Neuronal stem cell (in vitro differentiated cells): ENCODE results near the gene NHS.

Experiments used
- DNase-seq: peaks from one replicate; pipeline ENCODE4 v3.0.0-alpha.2; 2013; ENCODE audit warnings: low spot score
- H2AFZ ChIP-seq: one replicate; pipeline ENCODE4 v1.6.1; 2013; ENCODE audit warnings: mild to moderate bottlenecking, low read length, inconsistent platforms
- H2AK5ac ChIP-seq: 2 replicates; pipeline ENCODE4 v1.6.1; 2013; ENCODE audit warnings: low read depth, mild to moderate bottlenecking, inconsistent platforms, low read length, moderate library complexity, mixed read lengths
- H2BK120ac ChIP-seq: 2 replicates; pipeline ENCODE4 v1.6.1; 2013; ENCODE audit warnings: low read depth, mild to moderate bottlenecking, inconsistent platforms, low read length, moderate library complexity, mixed read lengths
- H2BK12ac ChIP-seq: one replicate; pipeline ENCODE4 v1.6.1; 2013; ENCODE audit warnings: low read length, inconsistent platforms
- H2BK15ac ChIP-seq: 2 replicates; pipeline ENCODE4 v1.6.1; 2013; ENCODE audit warnings: mild to moderate bottlenecking, low read length, inconsistent platforms, mixed read lengths
- H2BK5ac ChIP-seq: one replicate; pipeline ENCODE4 v1.6.1; 2013; ENCODE audit warnings: inconsistent platforms, mild to moderate bottlenecking, low read length, moderate library complexity
- H3K14ac ChIP-seq: one replicate; pipeline ENCODE4 v1.6.1; 2013; ENCODE audit warnings: low read length, inconsistent platforms
- H3K18ac ChIP-seq: 2 replicates; pipeline ENCODE4 v1.6.1; 2013; ENCODE audit warnings: low read length, inconsistent platforms
- H3K23ac ChIP-seq: 2 replicates; pipeline ENCODE4 v1.6.1; 2013; ENCODE audit warnings: low read depth, mild to moderate bottlenecking, mixed read lengths, low read length, inconsistent platforms; ENCODE audit not compliant: poor library complexity
- H3K27ac ChIP-seq: replicated peaks from 3 replicates; pipeline ENCODE4 v1.5.1; 2013; ENCODE audit warnings: low read length, inconsistent platforms
- H3K27me3 ChIP-seq, 3 experiments: 2 replicates each; pipeline ENCODE4 v1.6.1; 2013; ENCODE audit warnings: low read length in 3 of 3, mild to moderate bottlenecking in 2 of 3, inconsistent platforms in 1 of 3, low read depth in 1 of 3, mixed read lengths in 1 of 3, moderate library complexity in 1 of 3; ENCODE audit not compliant: control insufficient read depth in 3 of 3, insufficient read depth in 3 of 3
- H3K36me3 ChIP-seq, 2 donors: replicated peaks in 1 of 2; 2 replicates each; pipeline ENCODE4 v1.6.1; 2013; ENCODE audit warnings: low read length in 2 of 2; ENCODE audit not compliant: control insufficient read depth in 2 of 2, insufficient read depth in 2 of 2
- H3K4ac ChIP-seq: 2 replicates; pipeline ENCODE4 v1.6.1; 2013; ENCODE audit warnings: inconsistent platforms, mild to moderate bottlenecking, low read length, moderate library complexity
- H3K4me1 ChIP-seq, 2 donors: 1 replicate in 1 of 2; 2 replicates in 1 of 2; pipeline ENCODE4 v1.6.1; 2013; ENCODE audit warnings: low read length in 2 of 2, low read depth in 1 of 2; ENCODE audit not compliant: control insufficient read depth in 2 of 2, insufficient read depth in 1 of 2
- H3K4me2 ChIP-seq: one replicate; pipeline ENCODE4 v1.6.1; 2013; ENCODE audit warnings: mild to moderate bottlenecking, low read length, inconsistent platforms; ENCODE audit not compliant: insufficient read depth, poor library complexity, severe bottlenecking
- H3K4me3 ChIP-seq, 2 donors: 2 replicates each; pipeline ENCODE4 v1.5.1; 2013; ENCODE audit warnings: low read length in 2 of 2, mild to moderate bottlenecking in 2 of 2, inconsistent platforms in 1 of 2, moderate library complexity in 1 of 2
- H3K79me1 ChIP-seq: one replicate; pipeline ENCODE4 v1.6.1; 2013; ENCODE audit warnings: low read depth, mild to moderate bottlenecking, inconsistent platforms, low read length, moderate library complexity
- H3K9ac ChIP-seq: one replicate; pipeline ENCODE4 v1.6.1; 2013; ENCODE audit warnings: mild to moderate bottlenecking, low read depth, low read length, inconsistent platforms; ENCODE audit not compliant: poor library complexity
- H3K9me3 ChIP-seq, 2 donors: replicated peaks in 1 of 2; 2 replicates each; pipeline versions ENCODE3 to v1.6.1; 2013; ENCODE audit warnings: low read length in 2 of 2, mild to moderate bottlenecking in 2 of 2, inconsistent platforms in 1 of 2, low read depth in 1 of 2, mixed read lengths in 1 of 2, moderate library complexity in 1 of 2; ENCODE audit not compliant: control insufficient read depth in 2 of 2, insufficient read depth in 1 of 2
- H4K8ac ChIP-seq: one replicate; pipeline ENCODE4 v1.6.1; 2013; ENCODE audit warnings: low read depth, mild to moderate bottlenecking, inconsistent platforms, low read length, moderate library complexity
- H4K91ac ChIP-seq: one replicate; pipeline ENCODE4 v1.6.1; 2013; ENCODE audit warnings: low read length, low read depth, mild to moderate bottlenecking, inconsistent platforms; ENCODE audit not compliant: poor library complexity
- WGBS, 2 donors: extraction: QIAGEN DNeasy Blood & Tissue Kit; methylation state at CpG; one replicate each; pipeline ENCODE4 v1.1.7; 2013; ENCODE audit warnings: missing lambda C conversion rate in 2 of 2, mixed read lengths in 1 of 2; ENCODE audit not compliant: insufficient read length in 2 of 2, insufficient replicate concordance in 1 of 2; ENCODE audit errors: extremely low coverage in 2 of 2; 5-methylcytosine and 5-hydroxymethylcytosine counted together

The NHS gene

DNA sequence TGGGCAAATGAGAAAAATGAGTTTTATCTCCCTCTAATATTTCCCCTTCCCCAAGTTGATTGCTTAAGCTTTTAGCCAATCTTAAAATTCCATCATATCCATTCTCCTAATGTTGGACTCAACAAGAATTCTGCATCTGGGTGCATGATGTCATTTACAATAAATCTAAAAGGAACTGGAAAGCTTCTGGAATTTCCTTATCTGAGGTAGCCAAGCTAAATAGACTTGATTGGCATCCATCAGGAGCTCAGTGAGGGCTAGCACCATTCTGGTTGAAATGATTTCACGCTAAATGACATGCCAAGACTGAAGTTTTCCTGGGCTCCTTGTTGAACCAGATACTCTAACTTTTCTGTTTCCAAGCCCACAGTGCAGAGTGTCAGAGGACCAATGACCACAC, 252.0 kb downstream of the NHS start:
- H2AK5ac ChIP-seq: no peak overlapping the region
- H3K9me3 ChIP-seq: no peaks in the 10 kb centered on the region
- no peak for DNase-seq
- H3K79me1 ChIP-seq: no peaks in the 10 kb centered on the region
- no peak overlapping the region for H3K4ac ChIP-seq
- no peak overlapping the region for H4K8ac ChIP-seq
- no CpG with 5 or more reads among the region's 1 CpG for WGBS, 2 donors
- peaks cover 0 to 2% of the 10 kb centered on the region in 2 donors for H3K4me1 ChIP-seq
- no peak overlapping the region for H2AFZ ChIP-seq
- H2BK12ac ChIP-seq: no peak overlapping the region
- H4K91ac ChIP-seq: no peak overlapping the region
- no peak overlapping the region for H3K9ac ChIP-seq
- no peak overlapping the region for H2BK120ac ChIP-seq
- no peaks in the 10 kb centered on the region for H3K36me3 ChIP-seq
- H3K23ac ChIP-seq: no peak overlapping the region
- no peak overlapping the region for H2BK15ac ChIP-seq
- H3K4me2 ChIP-seq: no peak overlapping the region
- H3K27me3 ChIP-seq: no peaks in the 10 kb centered on the region
- no peak overlapping the region for H2BK5ac ChIP-seq
- no peak overlapping the region for H3K27ac ChIP-seq
- no peak overlapping the region for H3K4me3 ChIP-seq
- H3K18ac ChIP-seq: no peak overlapping the region
- no peak overlapping the region for H3K14ac ChIP-seq

DNA sequence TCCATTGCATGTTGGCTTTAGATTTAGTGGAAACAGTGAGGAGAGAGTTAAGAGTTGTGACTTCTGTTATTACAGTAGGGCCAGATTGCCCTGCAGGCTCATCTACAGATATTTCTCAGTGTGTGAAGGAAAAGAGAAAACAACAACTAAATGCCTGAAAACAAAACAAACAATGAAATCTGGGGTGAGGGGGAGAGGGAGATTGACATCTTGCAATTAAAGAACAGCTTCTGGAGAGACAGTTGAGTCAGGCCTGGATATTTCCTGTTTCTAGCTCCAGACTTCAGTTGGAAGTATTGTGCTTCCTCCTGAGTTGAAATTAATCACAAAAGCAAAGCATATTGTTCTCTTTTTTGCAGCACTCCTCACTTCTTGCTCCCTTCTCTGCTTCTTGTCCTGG, 254.0 kb downstream of the NHS start:
- Histone ChIP-seq H3K79me1 (no peaks in the 10 kb centered on the region), H2AFZ (no peak overlapping the region), H3K4me2 (no peak overlapping the region), H3K4me3 (no peak overlapping the region), H3K27me3 (no peaks in the 10 kb centered on the region), H4K91ac (no peak overlapping the region), H2BK15ac (no peak overlapping the region), H2AK5ac (no peak overlapping the region), H2BK120ac (no peak overlapping the region), H3K4me1 (peaks cover 2 to 8% of the 10 kb centered on the region in 2 donors), H2BK5ac (no peak overlapping the region), H4K8ac (no peak overlapping the region), H2BK12ac (no peak overlapping the region), H3K18ac (no peak overlapping the region), H3K9me3 (no peaks in the 10 kb centered on the region), H3K27ac (no peak overlapping the region), H3K23ac (no peak overlapping the region), H3K4ac (no peak overlapping the region), H3K9ac (no peak overlapping the region), H3K36me3 (no peaks in the 10 kb centered on the region), H3K14ac (no peak overlapping the region)
- no peak for DNase-seq

GRCh38 chrX:17629519-17629918, 254.5 kb downstream of the NHS start:
- H2BK15ac ChIP-seq: no peak overlapping the region
- no peak overlapping the region for H3K23ac ChIP-seq
- no peak overlapping the region for H3K18ac ChIP-seq
- H2BK12ac ChIP-seq: no peak overlapping the region
- H3K4ac ChIP-seq: no peak overlapping the region
- H4K8ac ChIP-seq: no peak overlapping the region
- H2BK5ac ChIP-seq: no peak overlapping the region
- no peak overlapping the region for H2AFZ ChIP-seq
- no peak overlapping the region for H4K91ac ChIP-seq
- H3K9me3 ChIP-seq: no peaks in the 10 kb centered on the region
- no CpG with 5 or more reads among the region's 1 CpG for WGBS, 2 donors
- no peaks in the 10 kb centered on the region for H3K36me3 ChIP-seq
- no peak overlapping the region for H3K4me2 ChIP-seq
- H3K27ac ChIP-seq: no peak overlapping the region
- H3K79me1 ChIP-seq: no peaks in the 10 kb centered on the region
- H3K4me3 ChIP-seq: no peak overlapping the region
- H3K4me1 ChIP-seq: peaks cover 6 to 14% of the 10 kb centered on the region in 2 donors
- no peak for DNase-seq
- no peak overlapping the region for H3K14ac ChIP-seq
- no peaks in the 10 kb centered on the region for H3K27me3 ChIP-seq
- H3K9ac ChIP-seq: no peak overlapping the region
- H2AK5ac ChIP-seq: no peak overlapping the region
- no peak overlapping the region for H2BK120ac ChIP-seq

- Histone ChIP-seq H3K36me3 (no peaks in the 10 kb centered on the region), H4K91ac (no peak overlapping the region), H2BK15ac (no peak overlapping the region), H3K14ac (no peak overlapping the region), H3K4ac (no peak overlapping the region), H3K4me2 (no peak overlapping the region), H3K23ac (no peak overlapping the region), H3K27me3 (no peaks in the 10 kb centered on the region), H3K9me3 (no peaks in the 10 kb centered on the region), H2BK12ac (no peak overlapping the region), H3K27ac (no peak overlapping the region), H2AK5ac (no peak overlapping the region), H2AFZ (no peak overlapping the region), H2BK120ac (no peak overlapping the region), H3K18ac (no peak overlapping the region), H2BK5ac (no peak overlapping the region), H3K4me3 (no peak overlapping the region), H3K79me1 (no peaks in the 10 kb centered on the region), H4K8ac (no peak overlapping the region), H3K9ac (no peak overlapping the region), H3K4me1 (peaks cover 15 to 17% of the 10 kb centered on the region in 2 donors)
- no CpG with 5 or more reads among the region's 3 CpGs for WGBS, 2 donors
- DNase-seq: no peak
Measured at GRCh38 chrX:17631647-17632046, 256.6 kb downstream of the NHS start.
